Testis (tissue), 3 donors: Measurements from ENCODE around the gene SMIM38. TPM values are rescaled to one million over a fixed set of nuclear protein-coding genes. Genes with fewer than 3 reads are reported as not detected.

Source experiments
- DNase-seq: peaks from one replicate; pipeline ENCODE4 v3.0.0-alpha.2; 2019
- H3K27ac ChIP-seq, 2 donors: fragments of 200-600 bp; sonication (generic); one replicate each; pipeline ENCODE4 v1.5.1; 2019
- H3K27me3 ChIP-seq: fragments of 200-600 bp; sonication (generic); one replicate; pipeline ENCODE4 v1.5.1; 2019
- H3K36me3 ChIP-seq: fragments of 200-600 bp; sonication (generic); one replicate; pipeline ENCODE4 v1.5.1; 2017; ENCODE audit warnings: low read depth; ENCODE audit errors: missing control alignments
- H3K4me1 ChIP-seq: fragments of 200-600 bp; sonication (generic); one replicate; pipeline ENCODE4 v1.5.1; 2019
- H3K4me3 ChIP-seq, 2 donors: fragments of 200-600 bp; sonication (generic); one replicate each; pipeline ENCODE4 v1.5.1; 2017 to 2019
- H3K9me3 ChIP-seq: fragments of 200-600 bp; sonication (generic); one replicate; pipeline ENCODE4 v1.5.1; 2017
- CTCF ChIP-seq, 3 experiments: fragments of 450-650 bp in 2 of 3; fragments of 200-600 bp in 1 of 3; sonication (generic) in 1 of 3; IDR thresholded peaks; one replicate each; pipeline ENCODE4 v1.5.1; 2016 to 2019; ENCODE audit warnings: antibody characterized with exemption in 3 of 3, mild to moderate bottlenecking in 2 of 3, moderate library complexity in 1 of 3
- POLR2A ChIP-seq: fragments of 450-650 bp; IDR thresholded peaks from one replicate; pipeline ENCODE4 v1.6.1; 2017; ENCODE audit warnings: antibody characterized with exemption, mild to moderate bottlenecking, moderate library complexity
- WGBS, 2 donors: methylation state at CpG; one replicate each; pipeline ENCODE4 v1.1.5; 2018; 5-methylcytosine and 5-hydroxymethylcytosine counted together
- intact Hi-C: fragments of 100-400 bp; cut with DNase I; formaldehyde crosslinking; loops from one replicate; pipeline ENCODE4 v1.15.1; 2023; ENCODE audit warnings: low total_unique reads
- polyA plus RNA-seq: library from polyadenylated mRNA; stranded (reverse); fragments of 350-450 nt; fragmentation: Illumina TruSeq; extraction: RNeasy Lipid Tissue Mini Kit (QIAGEN cat#74804); gene quantifications from one replicate; pipeline ENCODE4 v1.2.3, GENCODE V29; 2014; ENCODE audit warnings: low read depth, low replicate concordance; ENCODE audit not compliant: insufficient read depth
- total RNA-seq, 2 donors: library from RNA; depleted of rRNA; stranded (reverse); fragments of >200 nt; gene quantifications; one replicate each; pipeline ENCODE4 v1.2.3, GENCODE V29; 2016

SMIM38 gene
- total and polyA plus RNA-seq, 3 donors from 2014 or later: 3.3 to 8.8 (median 3.9) TPM

DNA sequence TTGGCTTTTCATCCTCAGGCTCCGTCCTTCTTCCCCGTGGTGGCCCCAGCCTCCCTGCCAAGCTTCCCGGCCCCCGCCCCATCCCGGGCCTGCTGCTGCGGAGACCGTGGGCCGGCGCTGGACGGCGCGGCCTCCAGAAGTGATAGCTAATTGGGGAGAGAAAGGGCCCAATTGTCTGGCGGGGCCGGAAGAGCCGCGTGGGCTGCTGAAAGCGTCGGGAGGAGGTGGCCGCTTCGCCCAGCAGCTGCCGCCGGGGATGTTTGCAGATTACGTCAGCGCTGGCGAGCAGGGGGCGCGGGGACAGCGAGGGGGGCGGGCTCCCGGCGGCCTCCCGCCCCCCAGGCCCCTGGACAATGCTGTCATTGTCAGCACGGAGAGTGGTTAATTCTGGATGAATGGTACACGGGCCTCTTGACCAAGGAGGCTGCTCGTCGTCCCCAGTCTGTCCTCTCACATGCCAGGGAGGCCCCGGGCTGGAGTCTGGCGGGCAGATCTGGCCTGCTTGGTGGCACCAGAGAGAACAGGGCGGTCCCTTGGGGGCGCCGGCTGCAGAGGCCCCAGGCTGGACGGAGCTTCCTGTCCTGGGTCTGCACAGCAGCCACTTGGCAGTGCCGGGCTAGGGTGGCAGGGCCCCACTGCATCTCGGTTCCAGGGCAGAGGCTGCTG lies 1.6 kb downstream of the SMIM38 start:
- Histone ChIP-seq H3K4me3 (no peak overlapping the region), H3K27me3 (no peaks in the 10 kb centered on the region), H3K27ac (peak overlapping the region; percentile 65 to 86), H3K4me1 (peaks cover 24% of the 10 kb centered on the region), H3K9me3 (no peaks in the 10 kb centered on the region), H3K36me3 (no peaks in the 10 kb centered on the region)
- intact Hi-C loops: no loop called here
- peak; percentile 80 for DNase-seq
- TF ChIP-seq POLR2A (no peak), CTCF (IDR thresholded peaks at IDR 0.05) (no peak)
- WGBS, 2 donors: 32 to 39% methylated on average over 10 to 38 of the region's 44 CpGs

DNA sequence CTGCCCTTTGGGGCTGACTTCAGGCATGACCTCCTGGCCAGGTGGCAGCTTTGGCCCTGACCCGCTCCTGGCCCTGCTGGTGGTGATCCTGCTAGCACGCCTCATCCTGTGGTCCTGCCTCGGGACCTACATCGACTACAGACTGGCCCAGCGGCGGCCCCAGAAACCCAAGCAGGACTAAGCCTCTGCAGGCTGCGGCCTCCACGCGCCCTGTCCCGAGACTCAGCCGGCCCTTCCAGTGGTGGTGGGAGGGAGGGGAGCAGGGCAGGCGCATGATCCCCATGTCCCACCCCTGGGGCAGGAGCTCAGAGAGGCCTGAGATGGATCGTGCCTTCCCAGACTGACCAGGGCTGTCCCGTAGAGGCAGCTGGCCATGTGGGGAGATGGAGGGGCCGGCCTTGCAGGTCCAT lies 2.1 kb downstream of the SMIM38 start:
- peak overlapping the region; percentile 65 to 86 for H3K27ac ChIP-seq
- H3K4me1 ChIP-seq: peaks cover 24% of the 10 kb centered on the region
- H3K36me3 ChIP-seq: no peaks in the 10 kb centered on the region
- 94 to 97% methylated on average over 5 to 9 of the region's 15 CpGs for WGBS, 2 donors
- no peaks in the 10 kb centered on the region for H3K9me3 ChIP-seq
- intact Hi-C loops: no loop called here
- TF ChIP-seq POLR2A: no peak
- no peak for TF ChIP-seq CTCF (IDR thresholded peaks at IDR 0.05)
- H3K4me3 ChIP-seq: no peak overlapping the region
- H3K27me3 ChIP-seq: no peaks in the 10 kb centered on the region
- no peak for DNase-seq

DNA sequence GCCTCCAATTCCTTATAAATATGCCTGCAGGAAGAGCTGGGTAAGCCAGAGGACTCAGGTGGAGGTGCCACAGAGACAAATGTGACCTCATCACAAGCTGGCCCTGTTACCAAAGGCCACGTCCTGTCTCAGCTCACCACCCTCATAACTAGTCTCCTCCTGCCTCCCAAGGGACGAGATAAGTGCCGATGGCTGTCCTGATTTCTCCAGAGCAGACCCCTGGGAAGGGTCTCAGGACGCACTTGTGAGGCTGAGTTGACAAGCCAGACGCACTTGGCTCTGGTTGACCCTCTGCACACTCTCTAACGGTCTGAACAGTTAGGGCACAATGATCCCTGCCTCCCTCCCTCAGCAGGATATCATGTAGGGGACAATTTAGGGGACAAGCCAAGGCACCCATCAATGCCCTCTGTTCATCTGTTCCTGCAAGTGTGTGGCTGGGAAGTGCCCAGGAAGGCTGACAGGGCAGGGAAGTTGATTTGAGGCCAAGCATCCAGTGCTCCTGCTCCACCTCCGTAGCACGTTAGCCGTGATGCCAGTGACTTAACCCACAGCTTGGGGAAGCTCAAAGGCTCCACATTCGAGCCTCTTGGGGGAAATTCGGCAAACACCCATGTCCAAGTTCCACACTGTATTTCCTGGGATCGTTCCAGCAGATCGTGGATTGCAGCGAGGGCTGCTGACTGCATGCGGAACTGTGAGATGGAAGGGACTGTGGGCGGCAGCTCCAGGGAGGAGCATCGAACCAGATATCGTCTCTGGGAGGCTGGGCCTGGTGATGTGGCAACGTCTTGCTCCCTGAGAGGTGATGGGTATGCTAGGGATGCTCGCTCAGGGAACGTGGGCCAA lies 2.8 kb downstream of the SMIM38 start:
- 85 to 90% methylated on average over 21 of the region's 21 CpGs for WGBS, 2 donors
- Histone ChIP-seq H3K27ac (peak overlapping the region in 1 of 2 donors; percentile 86), H3K27me3 (no peaks in the 10 kb centered on the region), H3K4me1 (peaks cover 24% of the 10 kb centered on the region), H3K4me3 (no peak overlapping the region), H3K36me3 (no peaks in the 10 kb centered on the region), H3K9me3 (no peaks in the 10 kb centered on the region)
- intact Hi-C loops: no loop called here
- TF ChIP-seq POLR2A (no peak), CTCF (IDR thresholded peaks at IDR 0.05) (no peak)
- no peak for DNase-seq

DNA sequence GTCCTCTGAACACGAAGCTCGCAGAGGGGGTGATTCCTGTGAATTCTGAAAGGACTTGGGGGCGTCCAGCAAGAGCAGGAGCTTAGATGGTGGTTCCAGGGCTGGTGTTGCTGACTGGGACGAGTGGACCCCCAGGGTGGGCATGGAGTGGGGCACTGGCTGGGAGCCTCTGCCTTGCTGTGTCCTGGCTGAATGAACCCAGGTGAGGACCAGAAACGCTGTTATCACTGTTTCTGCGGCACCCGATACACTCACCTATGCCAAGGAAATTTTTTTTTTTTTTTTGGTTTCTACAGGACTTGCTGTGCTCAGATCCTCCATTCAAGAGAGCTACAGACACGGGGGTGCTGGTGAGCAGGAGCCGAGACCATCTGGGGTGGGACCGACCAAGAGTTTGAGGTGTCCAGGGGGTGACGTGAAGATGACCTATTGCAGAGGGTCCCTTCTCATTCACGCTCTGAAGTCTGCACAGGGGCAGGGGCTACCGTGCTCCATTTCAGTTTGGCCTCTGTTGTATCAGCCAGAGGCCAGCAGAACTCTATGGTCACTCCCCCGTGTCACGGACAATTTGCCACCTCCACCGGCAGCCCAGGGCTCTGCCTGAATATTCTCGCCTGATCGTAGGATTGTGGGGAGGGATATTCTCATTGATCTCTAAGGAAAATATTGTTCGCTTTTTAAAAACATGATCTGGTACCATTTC lies 3.6 kb downstream of the SMIM38 start:
- WGBS, 2 donors: 91 to 92% methylated on average over 19 of the region's 19 CpGs
- Histone ChIP-seq H3K27ac (no peak overlapping the region), H3K4me3 (no peak overlapping the region), H3K36me3 (no peaks in the 10 kb centered on the region), H3K4me1 (peaks cover 24% of the 10 kb centered on the region), H3K9me3 (no peaks in the 10 kb centered on the region), H3K27me3 (no peaks in the 10 kb centered on the region)
- TF ChIP-seq POLR2A: no peak
- no peak for TF ChIP-seq CTCF (IDR thresholded peaks at IDR 0.05)
- intact Hi-C loops: no loop called here
- DNase-seq: no peak
